ENCODE measurements around the gene STARD13.

The STARD13 gene

GRCh38 chr13:33076001-33076992 is 209.3 kb downstream of the STARD13 start:
- FAIRE-seq = no peak

- FAIRE-seq = no peak
These were observed 212.2 kb downstream of the STARD13 start for GRCh38 chr13:33073338-33073737.

GRCh38 chr13:33072759-33073158 is 212.8 kb downstream of the STARD13 start:
- no peak for FAIRE-seq

GRCh38 chr13:33072282-33072681 is 213.3 kb downstream of the STARD13 start:
- no peak for FAIRE-seq

GRCh38 chr13:33070713-33071112 is 214.8 kb downstream of the STARD13 start:
- FAIRE-seq = no peak

- no peak for FAIRE-seq
These were observed 216.2 kb downstream of the STARD13 start for GRCh38 chr13:33069365-33069764.

- FAIRE-seq = no peak
These were observed 219.2 kb downstream of the STARD13 start for GRCh38 chr13:33066329-33066728.

- FAIRE-seq = no peak
These were observed 224.7 kb downstream of the STARD13 start for GRCh38 chr13:33060815-33061214.

- peak; percentile 33 for FAIRE-seq
These were observed 226.7 kb downstream of the STARD13 start for GRCh38 chr13:33058776-33059327.

GRCh38 chr13:33057019-33057780 is 228.4 kb downstream of the STARD13 start:
- FAIRE-seq = no peak

GRCh38 chr13:33053397-33054066 is 232.0 kb downstream of the STARD13 start:
- peak; percentile 45 for FAIRE-seq
